Myocyte (in vitro differentiated cells): ENCODE results near the gene WWTR1. TPM values are rescaled to one million over a fixed set of nuclear protein-coding genes. Genes with fewer than 3 reads are reported as not detected.

Experiments
- DNase-seq: peaks from one replicate; pipeline ENCODE4 v3.0.0-alpha.2; 2012; ENCODE audit warnings: low read depth
- total RNA-seq: library from RNA; depleted of rRNA; stranded (reverse); fragments of >200 nt; gene quantifications from 2 replicates; pipeline ENCODE4 v1.2.3, GENCODE V29; 2014

The WWTR1 gene
- total RNA-seq, 1 donor from 2014 or later = 259 TPM

DNA sequence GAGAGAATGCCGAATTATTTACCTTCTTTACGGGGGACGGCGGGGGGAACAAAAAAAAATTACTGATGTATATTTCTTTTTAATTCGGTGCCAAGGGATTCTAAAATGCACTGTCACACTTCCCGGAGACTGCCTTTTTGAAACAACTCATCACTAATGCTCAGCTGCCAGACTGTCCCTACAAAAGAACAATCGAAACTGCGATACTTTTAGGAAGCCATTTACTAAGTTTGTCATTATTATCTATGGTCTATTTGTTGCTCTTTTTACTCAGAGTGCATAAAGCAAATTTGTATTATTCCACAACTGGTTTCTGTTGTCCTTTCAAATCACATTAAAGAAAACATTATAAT lies 122.5 kb downstream of the WWTR1 start:
- DNase-seq = no peak

GRCh38 chr3:149534671-149535332 lies 123.0 kb downstream of the WWTR1 start:
- peak; percentile 81 for DNase-seq

DNA sequence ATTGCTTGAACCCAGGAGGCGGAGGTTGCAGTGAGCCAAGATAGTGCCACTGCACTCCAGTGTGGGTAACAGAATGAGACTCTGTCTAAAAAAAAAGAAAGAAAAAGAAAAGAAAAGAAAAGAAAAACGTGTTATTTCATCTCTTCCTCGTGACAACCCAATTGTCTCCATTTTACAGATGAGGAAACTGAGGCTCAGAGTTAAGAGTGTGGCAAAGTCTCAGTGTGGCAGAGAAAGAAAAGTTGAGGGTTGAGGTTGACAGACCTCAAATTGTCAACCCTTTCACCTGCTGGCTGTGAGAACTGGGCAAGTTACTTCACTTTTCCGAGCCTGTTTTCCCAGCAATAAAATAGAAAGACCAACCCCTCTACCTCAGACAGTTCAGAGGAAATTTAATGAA lies 123.7 kb downstream of the WWTR1 start:
- DNase-seq = no peak

DNA sequence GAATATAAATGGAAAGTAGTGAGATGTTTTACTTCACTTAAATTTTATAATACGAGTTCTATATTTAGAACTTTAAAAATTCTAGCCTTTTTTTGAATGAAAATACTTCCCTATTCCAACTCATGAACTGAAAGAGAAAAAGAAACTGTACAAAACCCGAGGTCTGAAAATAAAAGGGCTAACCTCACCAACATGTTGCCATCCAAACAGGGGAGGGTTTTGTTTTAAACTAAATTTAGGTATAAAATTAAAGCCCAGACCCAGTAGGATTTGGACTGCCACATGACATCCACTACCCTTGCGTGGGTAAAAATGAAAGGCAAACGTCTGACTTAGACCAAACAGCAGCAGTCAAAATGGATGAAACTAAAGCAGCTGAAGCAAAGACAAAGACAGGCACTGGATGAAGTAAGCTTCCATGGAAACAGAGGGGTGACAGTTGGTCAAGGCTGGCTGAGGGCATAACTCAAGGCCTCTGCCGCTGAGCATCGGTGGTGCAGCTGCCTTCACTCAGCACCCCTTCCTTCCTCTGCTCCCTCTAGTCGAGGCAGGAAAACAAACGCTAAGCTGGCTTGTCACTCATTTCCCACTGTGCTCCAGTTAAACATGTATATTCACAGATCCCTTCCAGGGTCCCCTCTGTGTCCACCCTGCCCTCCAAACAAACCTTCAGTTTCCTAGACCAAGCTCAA lies 125.2 kb downstream of the WWTR1 start:
- peak; percentile 90 for DNase-seq

DNA sequence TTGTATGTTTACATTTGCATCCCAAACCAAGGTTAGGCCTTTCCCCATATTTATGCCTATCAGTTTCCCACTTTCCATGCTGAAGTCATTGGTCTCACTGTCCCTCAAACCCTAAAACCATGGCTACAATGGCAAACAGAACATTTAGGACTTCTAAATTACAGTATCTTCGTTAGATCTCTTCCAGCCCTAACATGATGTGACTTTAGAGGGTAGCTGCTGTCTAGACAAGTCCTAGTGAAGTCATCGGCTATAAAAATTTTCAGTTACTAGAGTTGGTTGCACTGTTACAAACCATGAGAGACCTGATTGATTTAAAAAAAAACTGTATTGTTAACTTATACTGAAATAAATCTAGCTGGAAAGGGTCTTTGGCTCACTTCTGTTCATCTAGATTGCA lies 128.7 kb downstream of the WWTR1 start:
- DNase-seq = no peak

- no peak for DNase-seq
These were observed 129.5 kb downstream of the WWTR1 start for GRCh38 chr3:149528340-149528650.

- no peak for DNase-seq
These were observed 130.1 kb downstream of the WWTR1 start for GRCh38 chr3:149527531-149528339.

- DNase-seq = no peak
These were observed 134.1 kb downstream of the WWTR1 start for GRCh38 chr3:149523512-149524299.

DNA sequence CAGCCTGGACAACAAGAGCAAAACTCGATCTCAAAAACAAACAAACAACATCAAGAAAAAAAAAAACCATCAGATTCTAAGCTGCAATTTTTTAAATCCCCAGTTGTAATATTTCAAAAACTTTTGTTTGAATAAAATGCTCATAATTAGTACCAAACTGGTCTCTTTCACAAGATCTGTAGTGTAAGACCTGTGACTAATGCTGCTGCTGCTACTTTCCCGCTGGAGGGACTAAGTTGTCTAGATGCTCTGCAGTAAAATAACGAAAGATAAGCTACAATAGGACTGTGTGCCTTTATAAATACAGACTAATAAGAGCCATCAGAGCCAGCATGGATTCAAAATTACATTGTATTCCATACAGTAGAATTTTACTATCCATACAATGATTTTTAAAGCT lies 137.9 kb downstream of the WWTR1 start:
- no peak for DNase-seq

DNA sequence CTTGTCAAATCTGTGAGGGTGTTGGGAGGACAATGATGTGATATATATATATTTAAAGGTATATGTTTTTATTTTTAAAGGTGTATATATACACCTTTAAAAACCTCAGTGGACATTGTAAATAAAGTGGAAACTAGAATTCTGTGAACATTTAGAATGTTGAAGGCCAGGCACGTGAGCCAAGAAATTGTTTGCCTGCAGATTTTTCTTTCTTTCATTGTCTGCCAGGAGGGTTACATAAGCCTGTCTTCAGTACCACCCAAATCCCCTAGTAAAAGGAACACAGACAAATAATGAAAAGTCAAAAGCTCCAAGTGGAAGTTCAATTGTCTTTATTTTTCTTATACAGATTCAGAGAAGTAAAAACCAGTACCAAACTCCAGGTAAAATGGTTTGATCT lies 140.9 kb downstream of the WWTR1 start:
- DNase-seq = no peak

- no peak for DNase-seq
These were observed 142.6 kb downstream of the WWTR1 start for GRCh38 chr3:149515249-149515648.

DNA sequence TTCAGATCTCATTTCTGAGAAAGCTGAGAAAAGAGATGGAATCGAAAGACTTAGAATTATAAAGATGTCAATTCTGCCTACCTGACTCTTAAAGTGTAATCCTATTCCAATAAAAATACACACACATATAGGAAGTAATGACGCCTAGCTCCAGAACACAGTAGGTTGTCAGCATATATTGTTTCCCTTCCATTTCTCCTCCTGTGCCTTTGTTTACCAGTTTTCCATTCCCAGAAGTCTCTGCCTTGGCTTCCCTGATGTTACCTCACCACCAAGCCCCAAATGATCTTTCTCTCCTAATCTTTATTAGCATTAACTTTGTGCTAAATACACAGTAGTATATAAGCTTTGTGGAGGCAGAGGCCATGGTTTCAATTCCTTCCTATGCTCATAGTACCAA lies 143.4 kb downstream of the WWTR1 start:
- no peak for DNase-seq

DNA sequence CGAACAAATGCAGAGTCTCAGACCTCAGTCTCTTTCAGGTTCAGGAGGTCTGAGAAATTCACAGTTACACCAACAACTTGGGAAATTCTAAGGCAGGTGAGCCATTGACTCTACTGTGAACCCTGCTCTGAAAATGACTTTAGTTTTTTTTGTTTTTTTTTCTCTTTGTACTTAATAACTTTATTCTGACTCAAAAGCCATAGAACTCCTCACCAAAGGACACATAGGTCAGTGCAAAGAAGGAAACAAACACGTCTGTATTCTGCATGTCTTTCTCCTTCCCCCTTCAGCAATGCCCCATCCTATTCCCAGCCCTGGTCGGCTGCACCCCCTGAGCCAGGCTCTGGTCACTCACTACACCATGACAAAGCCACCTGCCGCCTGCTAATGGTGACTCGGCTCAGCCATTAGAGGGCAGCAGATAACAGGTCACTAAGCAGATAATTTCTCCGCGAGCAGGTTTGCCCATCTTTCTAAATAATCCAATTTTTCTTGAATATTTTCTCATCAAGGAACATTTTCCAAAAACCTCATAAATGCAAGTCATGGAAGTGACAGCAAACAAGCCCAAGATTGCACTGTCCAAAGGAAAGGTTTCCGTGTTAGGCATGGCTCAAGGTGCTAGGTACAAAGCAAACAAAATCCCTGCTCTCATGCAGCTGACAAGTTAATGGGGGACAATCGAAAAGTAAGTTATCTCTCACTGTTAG lies 145.6 kb downstream of the WWTR1 start:
- peak; percentile 77 for DNase-seq

DNA sequence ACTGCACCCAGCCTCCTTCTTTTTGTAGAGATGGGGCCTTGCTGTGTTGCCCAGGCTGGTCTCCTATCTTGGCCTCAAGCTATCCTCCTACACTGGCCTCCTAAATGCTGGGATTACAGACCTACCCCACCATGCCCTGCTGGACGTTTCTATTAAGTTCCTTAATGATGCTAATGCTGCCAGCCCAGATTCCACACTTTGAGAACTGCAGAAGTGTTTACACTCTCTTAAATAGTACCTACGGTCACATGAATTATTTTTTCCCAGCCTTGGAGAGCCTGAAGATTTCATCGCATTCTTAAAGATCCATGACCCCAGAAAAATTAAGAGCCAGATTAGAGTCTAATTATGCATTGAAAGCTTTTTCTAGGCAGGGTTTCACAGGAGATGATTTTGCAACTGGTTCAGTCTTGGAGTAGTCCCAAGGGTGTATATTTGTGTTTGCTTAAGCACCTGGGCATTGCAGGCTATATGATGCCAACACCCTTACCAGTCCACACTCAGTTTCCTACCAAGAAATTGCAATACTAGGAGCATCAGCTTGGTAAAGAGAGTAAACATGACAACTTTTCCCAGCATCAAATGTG lies 146.7 kb downstream of the WWTR1 start:
- DNase-seq = no peak

DNA sequence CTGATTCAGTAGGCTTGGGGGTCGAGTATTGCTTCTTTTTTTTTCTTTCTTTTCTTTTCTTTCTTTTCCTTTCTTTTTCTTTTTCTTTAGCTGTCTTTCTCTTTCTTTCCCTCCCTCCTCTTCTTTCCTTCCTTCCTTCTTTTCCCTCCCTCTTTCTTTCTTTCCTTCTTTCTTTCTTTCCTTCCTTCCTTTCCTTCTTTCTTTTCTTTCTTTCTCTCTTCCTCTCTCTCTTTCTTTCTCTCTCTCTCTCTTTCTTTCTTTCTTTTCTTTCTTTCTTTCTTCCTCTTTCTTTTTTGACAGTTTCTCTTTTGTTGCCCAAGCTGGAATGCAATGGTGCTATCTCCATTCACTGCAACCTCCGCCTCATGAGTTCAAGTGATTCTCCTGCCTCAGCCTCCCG lies 147.3 kb downstream of the WWTR1 start:
- DNase-seq = no peak

GRCh38 chr3:149509526-149509925 lies 148.3 kb downstream of the WWTR1 start:
- DNase-seq = no peak

DNA sequence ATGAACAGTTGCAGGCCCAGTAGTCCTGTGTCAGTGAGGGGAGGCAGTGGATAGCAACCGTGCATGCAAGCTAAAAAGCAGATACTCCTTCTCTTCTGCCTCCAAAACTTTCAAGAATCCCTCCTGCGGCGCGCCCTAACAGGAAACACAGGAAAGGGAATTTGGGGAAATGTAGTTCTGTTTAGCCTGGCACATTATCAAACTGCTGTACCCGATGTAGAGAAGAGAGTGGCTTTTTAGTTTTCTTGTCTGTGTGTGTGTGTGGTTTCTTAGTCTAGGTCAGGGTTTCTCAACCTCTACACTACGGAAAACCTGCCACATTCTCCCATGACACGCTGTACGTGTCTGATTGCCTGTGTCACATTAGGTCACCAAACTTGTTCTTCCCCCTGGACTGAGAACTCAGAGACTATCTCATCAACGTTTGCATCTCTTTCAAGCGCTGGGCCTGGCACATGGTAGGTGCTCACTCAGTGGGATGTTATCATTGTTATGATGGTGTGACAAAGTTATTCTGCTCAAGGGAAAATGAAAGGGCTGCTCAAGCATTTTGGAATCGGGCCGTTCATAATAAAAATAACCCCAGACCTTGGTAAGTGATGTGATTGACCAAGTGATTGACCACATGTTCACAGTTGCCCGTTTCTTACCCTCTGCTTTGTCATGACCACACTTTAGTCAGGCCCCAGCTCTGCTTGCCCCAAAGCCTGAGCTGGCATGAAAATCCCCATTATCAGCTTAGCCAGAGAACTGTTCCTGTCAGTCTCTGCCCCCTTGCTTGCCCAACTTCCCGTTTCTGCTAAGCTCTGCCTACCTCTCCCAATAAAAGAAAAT lies 150.1 kb downstream of the WWTR1 start:
- peak; percentile 92 for DNase-seq

GRCh38 chr3:149506965-149507364 lies 150.9 kb downstream of the WWTR1 start:
- no peak for DNase-seq

DNA sequence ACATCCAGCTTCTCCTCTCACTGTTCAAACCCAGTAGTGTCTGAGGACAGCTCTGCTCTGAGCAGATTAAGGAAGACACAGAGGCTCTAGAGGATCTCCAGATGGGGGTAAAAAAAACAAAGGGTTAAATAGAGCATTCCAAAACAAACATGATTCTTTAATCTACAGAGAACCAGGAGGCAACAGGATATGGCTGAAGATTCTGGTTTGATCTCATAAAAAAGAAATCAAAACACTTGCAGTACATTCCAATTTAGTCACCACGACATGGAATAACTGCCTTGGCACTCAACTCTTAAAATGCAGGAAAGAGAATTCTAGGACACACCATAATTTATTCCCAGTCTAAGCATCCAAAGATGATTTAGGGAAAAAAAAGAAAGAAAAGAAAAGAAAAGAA lies 151.3 kb downstream of the WWTR1 start:
- no peak for DNase-seq

GRCh38 chr3:149502438-149502837 lies 155.4 kb downstream of the WWTR1 start:
- DNase-seq = no peak
